ENCODE results near the gene WDR38. TPM values are rescaled to one million over a fixed set of nuclear protein-coding genes. Genes with fewer than 3 reads are reported as not detected.
A peak's percentile ranks its signal among the peaks of the same experiment; 100 is the strongest.

WDR38 gene
- total and polyA plus RNA-seq, 9 of the 15 experiments (the other 6 are each of a cell fraction or from before 2014, with no cell fraction given): not detected

- FAIRE-seq: no peak
- intact Hi-C loops (cut with micrococcal nuclease) (loop anchor here (5.0 kb wide), 1 partner anchor 35 kb away; no protein-coding TSS in a partner anchor), in situ Hi-C loops (cut with MboI) (no loop called here)
- Histone ChIP-seq H3K79me2 (ENCODE audit: control insufficient read depth, insufficient read depth, low read length) (peaks cover 47% of the 10 kb centered on the region), H3K27ac (ENCODE audit: extremely low read depth, low read depth, low read length) (no peak overlapping the region), H3K9me3 (replicated peaks; ENCODE audit: control insufficient read depth, insufficient read depth, low read depth, low read length) (no peaks in the 10 kb centered on the region; the same call in 1 of the 2 replicates), H4K20me1 (replicated peaks; ENCODE audit: control insufficient read depth, insufficient read depth, low read length) (peaks cover 51% of the 10 kb centered on the region), H3K4me2 (ENCODE audit: insufficient read depth, low read length) (no peak overlapping the region), H3K4me3 (no peak overlapping the region), H3K36me3 (ENCODE audit: control insufficient read depth, insufficient read depth, low read length) (peaks cover 55% of the 10 kb centered on the region), H3K4me1 (replicated peaks in 1 of 2; ENCODE audit: control insufficient read depth in 2 of 2, insufficient read depth in 2 of 2, low read length in 2 of 2) (peaks cover 16 to 70% of the 10 kb centered on the region in 2 experiments; a peak in 4 of 5 replicates), H2AFZ (ENCODE audit: low read depth, low read length) (no peak overlapping the region), H3K27me3 (ENCODE audit: control insufficient read depth in 2 of 2, insufficient read depth in 2 of 2, low read length in 2 of 2) (no peaks in the 10 kb centered on the region), H3K9ac (ENCODE audit: insufficient read depth in 1 of 2, low read depth in 2 of 2, low read length in 2 of 2) (0 out of 4 replicates have a peak overlapping the region, but pooled peaks of 1 of the 2 experiments have one; percentile 15), H3K9me1 (ENCODE audit: control insufficient read depth, insufficient read depth, low read length) (peaks cover 15% of the 10 kb centered on the region)
- ChIA-PET CTCF (ENCODE audit: low intra/inter-chr PET ratio) (no interaction called here), POLR2A (interaction anchor here (0.5 to 3.5 kb wide), 9 partner anchors 9 to 344 kb away, joined by 3 to 16 read pairs (median 5); no protein-coding TSS in a partner anchor)
- ATAC-seq: no peak
- 95% methylated on average over 16 of the region's 24 CpGs for WGBS (ENCODE audit: insufficient coverage, low coverage, missing lambda C conversion rate)
- no peak for DNase-seq (ENCODE audit: extremely low read depth in 1 of 4, low spot score in 3 of 4)
- BruUV-seq (replicated peaks): no TSS peak
- TF ChIP-seq, protein P1, sequence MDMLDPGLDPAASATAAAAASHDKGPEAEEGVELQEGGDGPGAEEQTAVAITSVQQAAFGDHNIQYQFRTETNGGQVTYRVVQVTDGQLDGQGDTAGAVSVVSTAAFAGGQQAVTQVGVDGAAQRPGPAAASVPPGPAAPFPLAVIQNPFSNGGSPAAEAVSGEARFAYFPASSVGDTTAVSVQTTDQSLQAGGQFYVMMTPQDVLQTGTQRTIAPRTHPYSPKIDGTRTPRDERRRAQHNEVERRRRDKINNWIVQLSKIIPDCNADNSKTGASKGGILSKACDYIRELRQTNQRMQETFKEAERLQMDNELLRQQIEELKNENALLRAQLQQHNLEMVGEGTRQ (CRISPR knock-in tag; IDR thresholded peaks at IDR 0.05): no peak
- TF ChIP-seq CAMTA2 (CRISPR knock-in tag; conservative IDR thresholded peaks at IDR 0.05): no peak
- TF ChIP-seq, protein P2, sequence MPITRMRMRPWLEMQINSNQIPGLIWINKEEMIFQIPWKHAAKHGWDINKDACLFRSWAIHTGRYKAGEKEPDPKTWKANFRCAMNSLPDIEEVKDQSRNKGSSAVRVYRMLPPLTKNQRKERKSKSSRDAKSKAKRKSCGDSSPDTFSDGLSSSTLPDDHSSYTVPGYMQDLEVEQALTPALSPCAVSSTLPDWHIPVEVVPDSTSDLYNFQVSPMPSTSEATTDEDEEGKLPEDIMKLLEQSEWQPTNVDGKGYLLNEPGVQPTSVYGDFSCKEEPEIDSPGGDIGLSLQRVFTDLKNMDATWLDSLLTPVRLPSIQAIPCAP (CRISPR knock-in tag; IDR thresholded peaks at IDR 0.05; ENCODE audit: borderline replicate concordance): no peak
- no peak for TF ChIP-seq XRCC4 (IDR thresholded peaks at IDR 0.05; ENCODE audit: extremely low read depth, insufficient read depth, insufficient read length)
- TF ChIP-seq HNRNPL (IDR thresholded peaks at IDR 0.05; ENCODE audit: low read depth, low read length): no peak
- TF ChIP-seq RBM22 (IDR thresholded peaks at IDR 0.05; ENCODE audit: low read depth, low read length, poor library complexity, severe bottlenecking): peak; percentile 74
- peak; percentile 73 for TF ChIP-seq POLR2G (IDR thresholded peaks at IDR 0.05; ENCODE audit: low read depth, low read length)
- no peak for TF ChIP-seq PTBP1 (IDR thresholded peaks at IDR 0.05; ENCODE audit: low read depth, low read length)
- TF ChIP-seq, protein P3, sequence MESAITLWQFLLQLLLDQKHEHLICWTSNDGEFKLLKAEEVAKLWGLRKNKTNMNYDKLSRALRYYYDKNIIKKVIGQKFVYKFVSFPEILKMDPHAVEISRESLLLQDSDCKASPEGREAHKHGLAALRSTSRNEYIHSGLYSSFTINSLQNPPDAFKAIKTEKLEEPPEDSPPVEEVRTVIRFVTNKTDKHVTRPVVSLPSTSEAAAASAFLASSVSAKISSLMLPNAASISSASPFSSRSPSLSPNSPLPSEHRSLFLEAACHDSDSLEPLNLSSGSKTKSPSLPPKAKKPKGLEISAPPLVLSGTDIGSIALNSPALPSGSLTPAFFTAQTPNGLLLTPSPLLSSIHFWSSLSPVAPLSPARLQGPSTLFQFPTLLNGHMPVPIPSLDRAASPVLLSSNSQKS (CRISPR knock-in tag; IDR thresholded peaks at IDR 0.05): no peak
- 0 out of 2 replicates have a peak, but pooled peaks have one; percentile 48 for TF ChIP-seq TAF15 (IDR thresholded peaks at IDR 0.05; ENCODE audit: low read depth, low read length)
- TF ChIP-seq BCLAF1 (IDR thresholded peaks at IDR 0.05; ENCODE audit: borderline replicate concordance in 1 of 2, control insufficient read depth in 1 of 2, low read depth in 2 of 2, low read length in 1 of 2): peak in 1 of 2 experiments; percentile 15; a peak in 1 of 4 replicates
- TF ChIP-seq ILK (tag; IDR thresholded peaks at IDR 0.05; ENCODE audit: borderline replicate concordance, low read depth): no peak
- TF ChIP-seq NFATC3 (IDR thresholded peaks at IDR 0.05): no peak
- TF ChIP-seq ZNF143 (CRISPR knock-in tag; IDR thresholded peaks at IDR 0.05): no peak
- peak in 1 of 2 experiments; percentile 61; a peak in 1 of 4 replicates for TF ChIP-seq SIN3A (IDR thresholded peaks at IDR 0.05; ENCODE audit: borderline replicate concordance in 2 of 2, control insufficient read depth in 1 of 2, low read depth in 2 of 2, low read length in 2 of 2)
Measured at GRCh38 chr9:124857533-124858162, 4.4 kb downstream of the WDR38 start.

All from K562 (cell line).